ENCODE results near the gene BRMS1L. TPM values are rescaled to one million over a fixed set of nuclear protein-coding genes. Genes with fewer than 3 reads are reported as not detected.

BRMS1L gene
- total RNA-seq, 2 experiments from 2014 or later: 6.1 to 9.2 TPM

- Histone ChIP-seq H3K9me3 (ENCODE audit: control insufficient read depth in 1 of 2, insufficient read depth in 1 of 2, low read length in 2 of 2) (no peaks in the 10 kb centered on the region), H3K27ac (ENCODE audit: low read depth in 1 of 2, low read length in 2 of 2) (no peak overlapping the region), H3K36me3 (ENCODE audit: insufficient read depth, low read length) (peaks cover 24% of the 10 kb centered on the region), H3K4me3 (ENCODE audit: low read length) (no peak overlapping the region), H3K27me3 (ENCODE audit: control insufficient read depth in 1 of 2, insufficient read depth in 2 of 2, low read length in 2 of 2) (no peaks in the 10 kb centered on the region), H3K4me1 (ENCODE audit: insufficient read depth, low read length) (no peaks in the 10 kb centered on the region)
- ATAC-seq (ENCODE audit: poor library complexity): no peak
- Mint-ChIP-seq H3K4me1 (ENCODE audit: low read depth) (no peaks in the 10 kb centered on the region), H3K9me3 (no peaks in the 10 kb centered on the region), H3K27ac (no peak overlapping the region), H3K4me3 (no peak overlapping the region), H3K27me3 (no peaks in the 10 kb centered on the region), H3K36me3 (ENCODE audit: low read depth) (peaks cover 67% of the 10 kb centered on the region)
- TF ChIP-seq, protein P1, sequence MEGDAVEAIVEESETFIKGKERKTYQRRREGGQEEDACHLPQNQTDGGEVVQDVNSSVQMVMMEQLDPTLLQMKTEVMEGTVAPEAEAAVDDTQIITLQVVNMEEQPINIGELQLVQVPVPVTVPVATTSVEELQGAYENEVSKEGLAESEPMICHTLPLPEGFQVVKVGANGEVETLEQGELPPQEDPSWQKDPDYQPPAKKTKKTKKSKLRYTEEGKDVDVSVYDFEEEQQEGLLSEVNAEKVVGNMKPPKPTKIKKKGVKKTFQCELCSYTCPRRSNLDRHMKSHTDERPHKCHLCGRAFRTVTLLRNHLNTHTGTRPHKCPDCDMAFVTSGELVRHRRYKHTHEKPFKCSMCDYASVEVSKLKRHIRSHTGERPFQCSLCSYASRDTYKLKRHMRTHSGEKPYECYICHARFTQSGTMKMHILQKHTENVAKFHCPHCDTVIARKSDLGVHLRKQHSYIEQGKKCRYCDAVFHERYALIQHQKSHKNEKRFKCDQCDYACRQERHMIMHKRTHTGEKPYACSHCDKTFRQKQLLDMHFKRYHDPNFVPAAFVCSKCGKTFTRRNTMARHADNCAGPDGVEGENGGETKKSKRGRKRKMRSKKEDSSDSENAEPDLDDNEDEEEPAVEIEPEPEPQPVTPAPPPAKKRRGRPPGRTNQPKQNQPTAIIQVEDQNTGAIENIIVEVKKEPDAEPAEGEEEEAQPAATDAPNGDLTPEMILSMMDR (IDR thresholded peaks at IDR 0.05): no peak
- intact Hi-C loops (cut with DNase I, micrococcal nuclease): no loop called here
- no peak for DNase-seq
- POLR2A ChIA-PET: no interaction called here
- CTCF ChIA-PET: no interaction called here
Measured at GRCh38 chr14:35865611-35866324, 39.6 kb downstream of the BRMS1L start.

DNA sequence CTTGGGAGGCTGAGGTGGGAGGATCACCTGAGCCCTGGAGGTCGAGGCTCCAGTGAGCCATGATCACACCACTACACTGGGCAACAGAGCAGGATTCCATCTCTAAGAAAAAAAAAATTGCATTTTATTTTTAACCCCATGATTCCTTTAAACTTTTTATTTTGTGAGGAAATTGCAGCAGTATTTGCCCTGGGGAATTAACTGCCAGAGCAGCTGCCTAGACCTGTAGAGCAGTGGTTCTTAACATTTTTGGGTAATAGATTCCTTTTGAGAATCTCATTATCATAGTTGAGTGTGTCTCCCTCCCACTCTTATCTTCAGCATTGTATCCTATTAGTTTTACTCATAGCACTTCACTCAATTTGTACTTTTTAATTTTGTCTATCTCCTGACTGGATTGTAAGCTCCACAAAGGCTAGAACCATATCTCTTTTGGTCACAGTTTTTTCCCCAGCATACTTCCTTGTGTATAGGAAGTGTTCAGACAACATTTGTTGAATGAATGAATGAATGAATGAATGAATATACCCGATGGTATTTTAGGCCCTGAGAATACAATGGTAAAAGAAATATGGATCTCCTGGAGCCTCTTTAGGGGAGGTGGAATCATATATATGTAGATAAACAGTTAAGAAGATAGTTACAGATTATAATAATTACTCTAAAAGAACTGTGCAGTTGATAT is 40.6 kb downstream of the BRMS1L start:
- ChIA-PET POLR2A (no interaction called here), CTCF (no interaction called here)
- Mint-ChIP-seq H3K9me3 (no peaks in the 10 kb centered on the region), H3K27me3 (no peaks in the 10 kb centered on the region), H3K4me1 (ENCODE audit: low read depth) (no peaks in the 10 kb centered on the region), H3K27ac (no peak overlapping the region), H3K4me3 (no peak overlapping the region), H3K36me3 (ENCODE audit: low read depth) (peaks cover 57% of the 10 kb centered on the region)
- Histone ChIP-seq H3K9me3 (ENCODE audit: control insufficient read depth in 1 of 2, insufficient read depth in 1 of 2, low read length in 2 of 2) (no peaks in the 10 kb centered on the region), H3K27me3 (ENCODE audit: control insufficient read depth in 1 of 2, insufficient read depth in 2 of 2, low read length in 2 of 2) (no peaks in the 10 kb centered on the region), H3K36me3 (ENCODE audit: insufficient read depth, low read length) (peaks cover 24% of the 10 kb centered on the region), H3K4me3 (ENCODE audit: low read length) (no peak overlapping the region), H3K27ac (ENCODE audit: low read depth in 1 of 2, low read length in 2 of 2) (no peak overlapping the region), H3K4me1 (ENCODE audit: insufficient read depth, low read length) (no peaks in the 10 kb centered on the region)
- intact Hi-C loops (cut with DNase I, micrococcal nuclease): no loop called here
- ATAC-seq (ENCODE audit: poor library complexity) (no peak), DNase-seq (no peak)
- TF ChIP-seq, protein P1 (IDR thresholded peaks at IDR 0.05): no peak

GRCh38 chr14:35867280-35867629 is 41.1 kb downstream of the BRMS1L start:
- POLR2A ChIA-PET: no interaction called here
- no peak overlapping the region for H3K27ac ChIP-seq (ENCODE audit: low read depth in 1 of 2, low read length in 2 of 2)
- TF ChIP-seq, protein P1 (IDR thresholded peaks at IDR 0.05): no peak
- ATAC-seq (ENCODE audit: poor library complexity) (no peak), DNase-seq (no peak)
- Mint-ChIP-seq H3K27ac (no peak overlapping the region), H3K4me3 (no peak overlapping the region), H3K36me3 (ENCODE audit: low read depth) (peaks cover 57% of the 10 kb centered on the region), H3K4me1 (ENCODE audit: low read depth) (no peaks in the 10 kb centered on the region), H3K9me3 (no peaks in the 10 kb centered on the region), H3K27me3 (no peaks in the 10 kb centered on the region)
- intact Hi-C loops (cut with DNase I, micrococcal nuclease): no loop called here
- H3K4me1 ChIP-seq (ENCODE audit: insufficient read depth, low read length): no peaks in the 10 kb centered on the region
- H3K4me3 ChIP-seq (ENCODE audit: low read length): no peak overlapping the region
- no peaks in the 10 kb centered on the region for H3K27me3 ChIP-seq (ENCODE audit: control insufficient read depth in 1 of 2, insufficient read depth in 2 of 2, low read length in 2 of 2)
- CTCF ChIA-PET: no interaction called here
- H3K36me3 ChIP-seq (ENCODE audit: insufficient read depth, low read length): peaks cover 24% of the 10 kb centered on the region
- H3K9me3 ChIP-seq (ENCODE audit: control insufficient read depth in 1 of 2, insufficient read depth in 1 of 2, low read length in 2 of 2): no peaks in the 10 kb centered on the region
